ENCODE data around the gene STK36. TPM values are rescaled to one million over a fixed set of nuclear protein-coding genes. Genes with fewer than 3 reads are reported as not detected.

STK36 gene
- total RNA-seq, 1 donor from 2014 or later: 29.2 TPM

DNA sequence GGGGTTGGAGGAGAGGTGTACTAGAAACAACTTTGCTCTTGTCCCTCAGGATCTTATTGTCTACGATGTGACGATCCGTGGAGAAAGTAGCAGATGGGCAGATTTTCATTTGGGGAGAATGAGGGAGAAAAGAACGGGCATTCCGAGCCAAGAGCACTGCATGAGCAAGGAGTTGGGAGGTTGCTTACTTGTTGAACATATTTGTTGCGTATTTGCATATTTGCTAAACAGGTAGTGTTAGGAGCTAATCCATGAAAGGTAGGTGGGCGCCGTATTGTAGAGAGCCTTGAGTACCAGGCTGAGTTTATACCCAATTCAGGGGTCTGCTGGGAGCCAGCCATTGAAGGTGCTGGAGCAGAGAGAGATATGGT lies 11.9 kb upstream of the STK36 start:
- TF ChIP-seq CTCF (IDR thresholded peaks at IDR 0.05): no peak
- POLR2A ChIA-PET: interaction anchor here (0.6 to 4.7 kb wide), 11 partner anchors 7 to 728 kb away, joined by 3 to 61 read pairs (median 6); partner anchors contain the start of genes DNPEP, RNF25, STK36 and TTLL4
- Mint-ChIP-seq H3K9me3 (no peaks in the 10 kb centered on the region), H3K27ac (peak overlapping the region; percentile 93), H3K27me3 (no peaks in the 10 kb centered on the region), H3K4me1 (peaks cover 31% of the 10 kb centered on the region), H3K36me3 (ENCODE audit: low read depth) (peaks cover 68% of the 10 kb centered on the region), H3K4me3 (peak overlapping the region; percentile 99)
- ATAC-seq (ENCODE audit: low read depth) (no peak), DNase-seq (no peak)
- CTCF ChIA-PET: interaction anchor here (0.9 to 3.1 kb wide), 9 partner anchors 10 to 253 kb away, joined by 3 to 27 read pairs (median 10); partner anchors contain the start of genes RNF25, STK36 and TTLL4
- intact Hi-C loops (cut with micrococcal nuclease): loop anchor here (1.0 to 5.0 kb wide), 10 partner anchors 12 to 517 kb away; partner anchors contain the start of genes AAMP, CNOT9, CNPPD1 and PNKD

GRCh38 chr2:218662377-218662776 lies 9.5 kb upstream of the STK36 start:
- Mint-ChIP-seq H3K36me3 (ENCODE audit: low read depth) (peaks cover 71% of the 10 kb centered on the region), H3K4me1 (peaks cover 28% of the 10 kb centered on the region), H3K9me3 (no peaks in the 10 kb centered on the region), H3K27ac (no peak overlapping the region), H3K27me3 (no peaks in the 10 kb centered on the region), H3K4me3 (no peak overlapping the region)
- ATAC-seq (ENCODE audit: low read depth): no peak
- intact Hi-C loops (cut with micrococcal nuclease): no loop called here
- no peak for DNase-seq
- CTCF ChIA-PET: no interaction called here
- TF ChIP-seq CTCF (IDR thresholded peaks at IDR 0.05): no peak
- POLR2A ChIA-PET: no interaction called here

- intact Hi-C loops (cut with micrococcal nuclease): no loop called here
- TF ChIP-seq CTCF (IDR thresholded peaks at IDR 0.05): no peak
- no peak overlapping the region for H3K27ac Mint-ChIP-seq
- no peak for ATAC-seq (ENCODE audit: low read depth)
- POLR2A ChIA-PET: no interaction called here
- DNase-seq: no peak
- peaks cover 25% of the 10 kb centered on the region for H3K4me1 Mint-ChIP-seq
- H3K36me3 Mint-ChIP-seq (ENCODE audit: low read depth): peaks cover 74% of the 10 kb centered on the region
- H3K27me3 Mint-ChIP-seq: no peaks in the 10 kb centered on the region
- H3K4me3 Mint-ChIP-seq: no peak overlapping the region
- CTCF ChIA-PET: interaction anchor here (0.5 kb wide), 1 partner anchor 548 kb away, joined by 3 read pairs; no protein-coding TSS in a partner anchor
- H3K9me3 Mint-ChIP-seq: no peaks in the 10 kb centered on the region
Observed at GRCh38 chr2:218662827-218663226, 9.1 kb upstream of the STK36 start.

DNA sequence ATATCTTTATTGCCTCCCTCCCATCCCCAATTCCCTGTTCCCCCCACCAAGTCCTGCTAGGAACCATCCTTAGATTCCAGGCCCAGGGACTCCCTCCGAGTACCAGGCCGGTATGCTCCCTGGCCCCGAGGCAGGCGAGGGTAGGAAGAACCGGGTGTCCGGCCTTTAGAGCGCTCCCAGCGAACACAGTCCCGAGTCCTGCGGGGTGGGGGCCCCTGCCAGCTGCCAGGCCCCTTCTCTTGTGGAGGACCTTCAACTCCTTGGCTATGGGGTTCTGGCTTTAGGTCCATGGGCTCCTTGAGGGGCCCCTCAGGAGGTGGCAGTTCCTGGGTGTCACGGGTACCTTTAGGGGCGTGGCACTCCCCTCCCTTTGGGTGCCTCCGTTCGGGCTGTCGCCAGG lies 8.0 kb upstream of the STK36 start:
- no peak for TF ChIP-seq CTCF (IDR thresholded peaks at IDR 0.05)
- intact Hi-C loops (cut with micrococcal nuclease): no loop called here
- POLR2A ChIA-PET: interaction anchor here (0.6 kb wide), 1 partner anchor 233 kb away, joined by 5 read pairs; no protein-coding TSS in a partner anchor
- Mint-ChIP-seq H3K27me3 (no peaks in the 10 kb centered on the region), H3K4me3 (no peak overlapping the region), H3K9me3 (no peaks in the 10 kb centered on the region), H3K27ac (no peak overlapping the region), H3K36me3 (ENCODE audit: low read depth) (peaks cover 79% of the 10 kb centered on the region), H3K4me1 (peaks cover 15% of the 10 kb centered on the region)
- ATAC-seq (ENCODE audit: low read depth): no peak
- DNase-seq: no peak
- CTCF ChIA-PET: no interaction called here

GRCh38 chr2:218664653-218665052 lies 7.2 kb upstream of the STK36 start:
- peaks cover 72% of the 10 kb centered on the region for H3K36me3 Mint-ChIP-seq (ENCODE audit: low read depth)
- H3K9me3 Mint-ChIP-seq: no peaks in the 10 kb centered on the region
- no peak for DNase-seq
- no peak overlapping the region for H3K27ac Mint-ChIP-seq
- no peaks in the 10 kb centered on the region for H3K27me3 Mint-ChIP-seq
- CTCF ChIA-PET: no interaction called here
- H3K4me1 Mint-ChIP-seq: peaks cover 9% of the 10 kb centered on the region
- no peak overlapping the region for H3K4me3 Mint-ChIP-seq
- intact Hi-C loops (cut with micrococcal nuclease): no loop called here
- no peak for ATAC-seq (ENCODE audit: low read depth)
- POLR2A ChIA-PET: no interaction called here
- no peak for TF ChIP-seq CTCF (IDR thresholded peaks at IDR 0.05)
